GM18519 (cell line): ENCODE data around the gene YJEFN3.

ENCODE experiments used
- ATAC-seq: cut with Tn5 transposase; IDR thresholded peaks from one replicate; pipeline ENCODE4 v1.9.1; 2021; ENCODE audit warnings: mild to moderate bottlenecking, moderate library complexity; ENCODE audit not compliant: unreplicated experiment, low FRiP score

YJEFN3 gene

GRCh38 chr19:19535311-19536191, 6.8 kb downstream of the YJEFN3 start:
- ATAC-seq: no peak

- no peak for ATAC-seq
Observed at GRCh38 chr19:19537075-19538048, 8.7 kb downstream of the YJEFN3 start.

DNA sequence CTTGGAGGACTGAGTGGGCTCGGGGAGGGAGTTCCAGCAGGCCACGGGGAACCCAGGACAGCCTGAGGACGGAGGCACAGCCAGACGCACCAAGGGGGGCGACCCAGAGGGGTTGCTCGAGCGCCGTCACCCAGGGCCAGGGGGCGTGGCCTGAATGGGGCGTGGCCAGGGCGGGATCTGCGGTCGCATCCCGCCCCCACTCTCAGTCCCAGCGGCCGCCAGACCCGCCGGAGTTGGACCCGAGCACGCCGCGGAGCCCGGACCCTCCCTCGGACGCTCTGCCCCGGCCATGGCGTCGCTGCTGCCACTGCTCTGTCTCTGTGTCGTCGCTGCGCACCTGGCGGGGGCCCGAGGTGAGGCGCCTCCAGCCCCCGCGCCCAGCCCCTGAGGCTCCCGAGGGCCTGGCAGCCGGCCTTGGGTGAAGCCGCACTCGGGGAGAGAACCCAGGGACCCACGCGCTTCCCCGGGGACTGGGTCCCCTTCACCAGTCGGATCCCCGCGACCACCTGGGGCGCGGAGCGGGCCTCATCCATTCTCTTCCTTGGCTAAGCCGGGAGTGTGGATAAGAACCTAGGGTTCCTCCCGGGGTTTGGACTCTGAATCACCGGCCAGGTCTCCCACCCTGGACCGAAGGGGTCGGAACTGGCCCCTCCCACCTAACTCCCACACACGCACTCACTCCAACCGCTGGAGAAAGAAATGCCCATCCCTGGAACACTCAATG, 9.5 kb downstream of the YJEFN3 start, which contains the start of gene CILP2:
Gene CILP2 (plus strand): TSS at position 205 of the 724 bp plus-strand sequence. CDS start 85 bp downstream, at position 290.
- no peak for ATAC-seq

GRCh38 chr19:19538785-19539166, 10.1 kb downstream of the YJEFN3 start:
- ATAC-seq: no peak

DNA sequence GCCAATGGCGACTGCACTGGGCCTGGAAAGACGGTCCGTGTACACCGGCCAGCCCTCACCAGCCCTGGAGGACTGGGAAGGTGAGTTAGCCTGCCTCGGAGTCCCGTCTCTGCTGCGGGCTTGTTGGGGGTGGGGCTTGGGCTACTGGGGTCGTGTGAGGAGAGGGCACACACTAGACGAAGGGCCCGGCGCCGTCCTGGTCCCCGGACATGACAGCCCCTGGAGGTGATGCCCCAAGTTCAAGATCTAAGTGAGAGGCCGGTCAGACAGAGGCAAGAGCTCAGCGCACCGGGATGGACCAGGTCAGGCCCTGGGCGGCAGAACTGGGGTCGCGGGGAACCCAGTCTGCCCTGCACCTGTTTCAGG, 11.0 kb downstream of the YJEFN3 start:
- ATAC-seq: no peak

GRCh38 chr19:19540064-19540714, 11.5 kb downstream of the YJEFN3 start:
- no peak for ATAC-seq

DNA sequence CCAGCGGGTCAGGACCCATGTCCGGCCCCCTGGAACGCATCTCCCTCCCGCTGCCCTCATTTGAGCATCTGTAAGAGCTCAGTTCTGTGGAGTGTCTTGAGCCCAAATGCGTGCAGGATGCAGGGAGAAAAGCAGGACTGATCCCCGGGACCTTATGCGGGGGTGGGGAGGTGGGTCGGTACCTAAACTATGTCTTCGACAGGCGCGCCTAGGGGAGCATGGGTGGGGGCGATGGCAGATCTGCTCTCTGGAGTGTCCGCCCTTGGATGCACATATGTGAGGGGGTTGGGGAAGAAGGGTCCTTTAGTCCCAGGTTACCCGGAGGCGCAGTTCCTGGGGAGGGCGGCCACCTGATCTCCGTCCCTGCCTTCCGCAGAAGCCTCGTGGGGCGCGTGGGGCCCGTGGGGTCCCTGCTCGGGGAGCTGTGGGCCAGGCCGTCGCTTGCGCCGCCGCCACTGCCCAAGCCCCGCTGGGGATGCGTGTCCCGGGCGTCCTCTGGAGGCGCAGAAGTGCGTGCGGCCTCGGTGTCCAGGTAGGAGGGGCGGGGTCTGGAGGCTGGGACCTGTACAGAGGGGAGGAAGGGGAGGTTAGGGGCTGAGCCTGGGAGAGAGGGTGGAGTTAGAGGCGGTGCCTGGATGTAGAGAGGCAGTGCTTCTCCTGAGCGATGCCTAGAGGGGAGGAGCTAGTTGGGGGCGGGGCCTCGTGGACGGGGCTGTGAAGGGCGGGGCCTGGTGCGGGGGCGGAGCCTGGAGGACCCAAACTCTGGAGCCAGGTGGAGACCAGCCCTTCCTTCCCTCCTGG, 12.2 kb downstream of the YJEFN3 start:
- ATAC-seq: no peak

GRCh38 chr19:19541616-19542015, 12.9 kb downstream of the YJEFN3 start:
- no peak for ATAC-seq

GRCh38 chr19:19542507-19542906, 13.8 kb downstream of the YJEFN3 start:
- no peak for ATAC-seq

GRCh38 chr19:19543101-19543500, 14.4 kb downstream of the YJEFN3 start:
- ATAC-seq: no peak

GRCh38 chr19:19543640-19544039, 14.9 kb downstream of the YJEFN3 start:
- no peak for ATAC-seq

- ATAC-seq: no peak
Observed at GRCh38 chr19:19544257-19544953, 15.7 kb downstream of the YJEFN3 start.

DNA sequence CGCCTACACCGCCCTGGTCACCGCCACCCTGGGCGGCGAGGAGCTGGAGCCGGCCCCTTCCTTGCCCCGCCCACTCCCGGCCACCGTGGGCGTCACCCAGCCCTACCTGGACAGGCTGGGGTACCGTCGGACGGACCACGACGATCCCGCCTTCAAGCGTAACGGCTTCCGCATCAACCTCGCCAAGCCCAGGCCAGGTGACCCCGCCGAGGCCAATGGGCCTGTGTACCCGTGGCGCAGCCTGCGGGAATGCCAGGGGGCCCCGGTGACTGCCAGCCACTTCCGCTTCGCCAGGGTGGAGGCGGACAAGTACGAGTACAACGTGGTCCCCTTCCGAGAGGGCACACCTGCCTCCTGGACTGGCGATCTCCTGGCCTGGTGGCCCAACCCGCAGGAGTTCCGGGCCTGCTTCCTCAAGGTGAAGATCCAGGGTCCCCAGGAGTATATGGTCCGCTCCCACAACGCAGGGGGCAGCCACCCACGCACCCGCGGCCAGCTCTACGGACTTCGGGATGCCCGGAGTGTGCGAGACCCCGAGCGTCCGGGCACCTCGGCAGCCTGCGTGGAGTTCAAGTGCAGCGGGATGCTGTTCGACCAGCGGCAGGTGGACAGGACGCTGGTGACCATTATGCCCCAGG, 16.4 kb downstream of the YJEFN3 start:
- ATAC-seq: no peak

- no peak for ATAC-seq
Observed at GRCh38 chr19:19545707-19546106, 17.0 kb downstream of the YJEFN3 start.

GRCh38 chr19:19546751-19547162, 18.0 kb downstream of the YJEFN3 start:
- no peak for ATAC-seq

DNA sequence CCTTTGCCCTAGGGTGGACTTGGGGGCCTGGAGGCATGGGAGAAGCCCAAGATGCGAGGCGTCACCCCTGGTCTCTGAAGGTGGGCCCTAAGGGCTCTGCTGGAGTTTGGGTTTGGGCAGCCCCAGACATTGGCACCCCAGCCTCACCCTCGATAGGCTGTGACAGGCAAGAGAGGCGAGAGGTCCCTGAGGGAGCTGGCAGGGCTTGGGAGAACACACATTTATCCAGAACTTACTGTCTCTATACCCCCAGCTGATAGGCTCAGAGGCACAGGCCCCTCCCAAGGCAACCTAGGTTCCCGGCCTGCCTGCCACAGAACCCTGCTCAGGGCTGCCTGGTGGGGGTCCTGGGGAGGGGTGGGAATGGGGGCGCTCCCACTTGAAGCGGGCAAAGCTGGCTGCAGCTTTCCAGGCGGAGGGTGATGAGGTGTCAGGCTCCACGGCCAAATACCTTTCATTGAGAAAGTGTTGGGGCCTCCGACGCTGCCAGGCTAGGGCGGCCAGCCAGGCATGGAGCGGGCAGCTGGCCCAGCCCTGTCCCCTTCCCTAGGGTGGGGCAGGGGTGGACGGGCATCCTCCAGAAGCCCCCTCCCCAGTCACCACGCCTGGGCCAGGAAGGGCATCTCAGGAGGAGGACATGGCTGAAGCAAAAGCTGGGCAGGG, 19.1 kb downstream of the YJEFN3 start:
- ATAC-seq: no peak

GRCh38 chr19:19548915-19549759, 20.4 kb downstream of the YJEFN3 start:
- ATAC-seq: no peak
